ENCODE results near the gene MFSD2A. TPM values are rescaled to one million over a fixed set of nuclear protein-coding genes. Genes with fewer than 3 reads are reported as not detected.

MFSD2A gene
- total RNA-seq, 1 donor from 2014 or later = 110 TPM

DNA sequence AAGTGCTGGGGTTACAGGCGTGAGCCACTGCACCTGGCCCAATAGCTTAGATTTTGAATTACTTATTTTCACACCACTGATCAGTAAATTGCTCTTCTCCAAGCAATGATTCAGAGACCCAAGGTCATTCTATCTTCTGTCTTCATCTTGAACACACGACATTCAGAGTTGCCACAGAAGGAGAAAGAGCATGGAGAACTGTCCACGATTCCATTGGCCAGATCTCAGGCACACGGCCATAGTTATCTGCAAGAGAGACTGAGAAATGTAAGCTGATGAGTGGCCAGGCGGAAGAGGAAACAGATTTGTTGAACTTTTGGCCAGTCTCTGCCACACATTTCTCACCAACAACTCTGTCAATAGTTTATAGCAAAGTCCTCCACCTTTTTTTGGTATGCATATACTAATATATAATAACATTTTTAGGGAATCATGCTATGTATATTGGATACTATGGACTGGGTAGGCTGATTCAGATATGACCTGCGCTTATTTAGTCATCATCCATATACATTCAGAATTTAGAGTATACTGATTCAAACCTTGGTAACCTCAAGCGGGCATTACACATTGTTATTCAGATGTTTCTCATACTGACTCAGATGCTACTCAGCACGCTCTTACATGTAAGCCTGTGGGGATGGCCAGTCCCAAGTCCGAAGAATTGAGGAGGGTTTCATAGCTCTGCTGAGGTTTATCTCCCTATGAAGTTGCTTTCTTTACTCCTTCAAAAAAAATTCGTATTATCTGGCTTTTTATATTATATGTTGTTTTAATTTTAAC is 60.1 kb downstream of the MFSD2A start:
- intact Hi-C loops (cut with DNase I) = no loop called here
- Histone ChIP-seq H3K36me3 (no peaks in the 10 kb centered on the region), H3K4me1 (no peaks in the 10 kb centered on the region), H3K27me3 (ENCODE audit: low read depth) (no peaks in the 10 kb centered on the region), H3K9me3 (no peaks in the 10 kb centered on the region), H3K4me3 (no peak overlapping the region), H3K27ac (no peak overlapping the region)
- ATAC-seq = no peak
- no peak for TF ChIP-seq CTCF (IDR thresholded peaks at IDR 0.05)
- no peak for DNase-seq

DNA sequence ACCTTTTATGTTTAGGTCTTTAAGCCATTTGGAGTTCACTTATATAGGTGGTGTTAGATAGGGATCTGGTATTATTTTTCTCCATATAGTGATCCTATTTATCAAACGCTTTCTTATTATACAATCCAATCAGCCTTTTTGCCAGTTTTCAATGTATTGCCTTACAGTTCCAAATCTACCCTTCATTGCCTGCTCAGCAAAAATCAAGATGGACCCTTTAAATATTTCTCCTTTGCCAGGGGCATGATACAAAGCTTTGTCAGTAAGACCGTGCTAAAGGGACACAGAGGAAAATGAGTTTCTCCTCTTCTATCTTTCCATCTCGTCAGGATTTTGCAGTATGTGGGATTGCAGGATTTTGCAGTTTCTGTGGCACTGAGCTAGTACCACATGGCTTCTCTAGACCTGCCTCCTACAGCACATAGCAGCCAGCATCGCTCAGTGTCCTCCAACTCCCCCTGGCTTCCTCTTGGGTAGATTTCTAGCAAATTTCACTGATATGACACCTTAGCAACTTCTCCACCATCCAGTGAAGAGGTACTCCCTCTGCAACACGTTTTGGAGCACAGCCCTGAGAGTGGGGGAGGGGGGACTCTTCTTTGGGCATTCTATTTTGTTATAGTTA is 63.1 kb downstream of the MFSD2A start:
- no peaks in the 10 kb centered on the region for H3K27me3 ChIP-seq (ENCODE audit: low read depth)
- H3K4me3 ChIP-seq = no peak overlapping the region
- no peak overlapping the region for H3K27ac ChIP-seq
- intact Hi-C loops (cut with DNase I) = no loop called here
- H3K9me3 ChIP-seq = no peaks in the 10 kb centered on the region
- no peaks in the 10 kb centered on the region for H3K4me1 ChIP-seq
- DNase-seq = no peak
- no peak for ATAC-seq
- no peaks in the 10 kb centered on the region for H3K36me3 ChIP-seq
- no peak for TF ChIP-seq CTCF (IDR thresholded peaks at IDR 0.05)

Other genes with a start within 250 kb of the MFSD2A start
- gene PPIE, start 216.3 kb upstream of the MFSD2A start, total RNA-seq = 34.6 TPM
- gene OXCT2, start 183.8 kb upstream of the MFSD2A start, total RNA-seq = 0.47 TPM
- 1.7 TPM for gene BMP8B, start 166.3 kb upstream of the MFSD2A start, total RNA-seq
- 12.3 TPM for gene TRIT1, start 71.6 kb upstream of the MFSD2A start, total RNA-seq
- gene MYCL, start 53.2 kb upstream of the MFSD2A start, total RNA-seq = 3.9 TPM
- gene CAP1, start 85.6 kb downstream of the MFSD2A start, total RNA-seq = 365 TPM
- gene PPT1, start 142.1 kb downstream of the MFSD2A start, total RNA-seq = 195 TPM
- 13.4 TPM for gene RLF, start 206.2 kb downstream of the MFSD2A start, total RNA-seq

Data from lower lobe of right lung (tissue), 2 donors.